Transverse colon (tissue), 4 donors: ENCODE data around the gene CCDC82. TPM values are rescaled to one million over a fixed set of nuclear protein-coding genes. Genes with fewer than 3 reads are reported as not detected.

Experiments used
- DNase-seq: peaks from one replicate; pipeline ENCODE4 v3.0.0-alpha.2; 2019
- H3K27ac ChIP-seq, 4 donors: fragments of 200-600 bp; sonication (generic); 2 replicates each; pipeline ENCODE4 v1.5.1; 2016 to 2018; ENCODE audit warnings: inconsistent platforms in 4 of 4
- H3K27me3 ChIP-seq: fragments of 200-600 bp; sonication (generic); 2 replicates; pipeline ENCODE4 v1.5.1; 2017; ENCODE audit warnings: inconsistent platforms
- H3K36me3 ChIP-seq, 4 donors: fragments of 200-600 bp; sonication (generic); 2 replicates each; pipeline ENCODE4 v1.5.1; 2017 to 2019; ENCODE audit warnings: inconsistent platforms in 4 of 4
- H3K4me1 ChIP-seq, 4 donors: fragments of 200-600 bp; sonication (generic); 2 replicates each; pipeline ENCODE4 v1.5.1; 2017 to 2020; ENCODE audit warnings: inconsistent platforms in 4 of 4
- H3K4me3 ChIP-seq, 4 donors: fragments of 200-600 bp; sonication (generic); 1 replicate in 1 of 4; 2 replicates in 3 of 4; pipeline versions ENCODE4 v1.5.1 to v1.6.1; 2017 to 2019; ENCODE audit warnings: inconsistent platforms in 4 of 4
- H3K9me3 ChIP-seq, 2 donors: fragments of 200-600 bp; sonication (generic); 2 replicates each; pipeline ENCODE4 v1.5.1; 2017 to 2019; ENCODE audit warnings: inconsistent platforms in 2 of 2
- EP300 ChIP-seq: sonication (generic); formaldehyde crosslinking; IDR thresholded peaks from one replicate; pipeline ENCODE4 v1.6.1; 2017; ENCODE audit warnings: antibody characterized with exemption, low read depth
- POLR2A ChIP-seq: fragments of 450-650 bp; IDR thresholded peaks from one replicate; pipeline ENCODE4 v1.6.1; 2016; ENCODE audit warnings: antibody characterized with exemption, mild to moderate bottlenecking, moderate library complexity
- POLR2AphosphoS5 ChIP-seq, 3 donors: sonication (generic); formaldehyde crosslinking; IDR thresholded peaks; one replicate each; pipeline ENCODE4 v1.6.1; 2016; ENCODE audit warnings: antibody characterized with exemption in 3 of 3
- WGBS, 2 donors: methylation state at CpG; one replicate each; pipeline ENCODE4 v1.1.5; 2018; ENCODE audit warnings: low coverage in 1 of 2; 5-methylcytosine and 5-hydroxymethylcytosine counted together
- in situ Hi-C, 4 donors: fragments of 200-750 bp; cut with MboI; loops; one replicate each; pipeline versions ENCODE4 v1.15.0 to v1.15.1; 2017; ENCODE audit warnings: low sequenced_read_pairs in 3 of 4, low pct_ligation_motif_present in 1 of 4, low pct_unique_long_range_greater_than_20kb in 1 of 4
- intact Hi-C: fragments of 100-400 bp; cut with DNase I; formaldehyde crosslinking; loops from one replicate; pipeline ENCODE4 v1.15.1; 2023; ENCODE audit warnings: low total_unique reads
- total RNA-seq, 4 donors: library from RNA; depleted of rRNA; stranded (reverse); fragments of >200 nt; gene quantifications; one replicate each; pipeline ENCODE4 v1.1.0, GENCODE V29; 2016
- TF ChIP-seq, protein P1 (sequence below), 5 experiments: fragments of 200-600 bp in 3 of 5; fragments of 450-650 bp in 2 of 5; sonication (generic) in 3 of 5; IDR thresholded peaks; 1 replicate in 2 of 5; 2 replicates in 3 of 5; pipeline ENCODE4 v1.5.1; 2016 to 2017; ENCODE audit warnings: antibody characterized with exemption in 5 of 5, inconsistent platforms in 3 of 5, mild to moderate bottlenecking in 2 of 5, moderate library complexity in 1 of 5

Gene CCDC82
- total RNA-seq, 4 donors from 2014 or later = 9.6 to 41.1 (median 23.8) TPM

DNA sequence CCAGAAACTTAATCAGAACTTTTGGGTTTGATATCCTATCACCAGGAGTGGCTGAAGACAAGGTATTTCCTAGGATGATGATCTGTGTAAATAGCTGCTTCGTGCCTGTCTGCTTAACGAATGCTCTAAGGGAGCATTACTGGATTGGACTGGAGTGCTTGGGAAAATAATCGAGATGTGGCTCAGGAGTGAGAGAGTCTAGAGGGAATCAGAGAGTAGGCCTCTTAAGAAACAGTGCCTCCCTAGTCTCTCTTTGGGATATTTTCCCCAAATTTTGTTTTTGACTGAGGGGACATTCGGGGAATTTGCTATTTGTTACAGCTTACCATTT is 49.2 kb downstream of the CCDC82 start:
- Histone ChIP-seq H3K27me3 (no peaks in the 10 kb centered on the region), H3K4me3 (peak overlapping the region in 2 of 4 donors; percentile 53 to 90), H3K9me3 (no peaks in the 10 kb centered on the region), H3K4me1 (peaks cover 28 to 65% (median 50%) of the 10 kb centered on the region in 4 donors), H3K27ac (peak overlapping the region; percentile 82 to 89 (median 86)), H3K36me3 (no peaks in the 10 kb centered on the region)
- no peak for DNase-seq
- intact Hi-C loops = loop anchor here (5.0 kb wide), 1 partner anchor 288 kb away; no protein-coding TSS in a partner anchor
- in situ Hi-C loops = loop anchor here (5.0 to 25.0 kb wide), 4 partner anchors 103 to 286 kb away; no protein-coding TSS in a partner anchor
- WGBS, 2 donors = 55 to 90% methylated on average over 2 to 4 of the region's 4 CpGs
- TF ChIP-seq, protein P1, sequence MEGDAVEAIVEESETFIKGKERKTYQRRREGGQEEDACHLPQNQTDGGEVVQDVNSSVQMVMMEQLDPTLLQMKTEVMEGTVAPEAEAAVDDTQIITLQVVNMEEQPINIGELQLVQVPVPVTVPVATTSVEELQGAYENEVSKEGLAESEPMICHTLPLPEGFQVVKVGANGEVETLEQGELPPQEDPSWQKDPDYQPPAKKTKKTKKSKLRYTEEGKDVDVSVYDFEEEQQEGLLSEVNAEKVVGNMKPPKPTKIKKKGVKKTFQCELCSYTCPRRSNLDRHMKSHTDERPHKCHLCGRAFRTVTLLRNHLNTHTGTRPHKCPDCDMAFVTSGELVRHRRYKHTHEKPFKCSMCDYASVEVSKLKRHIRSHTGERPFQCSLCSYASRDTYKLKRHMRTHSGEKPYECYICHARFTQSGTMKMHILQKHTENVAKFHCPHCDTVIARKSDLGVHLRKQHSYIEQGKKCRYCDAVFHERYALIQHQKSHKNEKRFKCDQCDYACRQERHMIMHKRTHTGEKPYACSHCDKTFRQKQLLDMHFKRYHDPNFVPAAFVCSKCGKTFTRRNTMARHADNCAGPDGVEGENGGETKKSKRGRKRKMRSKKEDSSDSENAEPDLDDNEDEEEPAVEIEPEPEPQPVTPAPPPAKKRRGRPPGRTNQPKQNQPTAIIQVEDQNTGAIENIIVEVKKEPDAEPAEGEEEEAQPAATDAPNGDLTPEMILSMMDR (IDR thresholded peaks at IDR 0.05) = no peak
- TF ChIP-seq POLR2AphosphoS5 (IDR thresholded peaks at IDR 0.05) = no peak
- no peak for TF ChIP-seq EP300
- TF ChIP-seq POLR2A = no peak

DNA sequence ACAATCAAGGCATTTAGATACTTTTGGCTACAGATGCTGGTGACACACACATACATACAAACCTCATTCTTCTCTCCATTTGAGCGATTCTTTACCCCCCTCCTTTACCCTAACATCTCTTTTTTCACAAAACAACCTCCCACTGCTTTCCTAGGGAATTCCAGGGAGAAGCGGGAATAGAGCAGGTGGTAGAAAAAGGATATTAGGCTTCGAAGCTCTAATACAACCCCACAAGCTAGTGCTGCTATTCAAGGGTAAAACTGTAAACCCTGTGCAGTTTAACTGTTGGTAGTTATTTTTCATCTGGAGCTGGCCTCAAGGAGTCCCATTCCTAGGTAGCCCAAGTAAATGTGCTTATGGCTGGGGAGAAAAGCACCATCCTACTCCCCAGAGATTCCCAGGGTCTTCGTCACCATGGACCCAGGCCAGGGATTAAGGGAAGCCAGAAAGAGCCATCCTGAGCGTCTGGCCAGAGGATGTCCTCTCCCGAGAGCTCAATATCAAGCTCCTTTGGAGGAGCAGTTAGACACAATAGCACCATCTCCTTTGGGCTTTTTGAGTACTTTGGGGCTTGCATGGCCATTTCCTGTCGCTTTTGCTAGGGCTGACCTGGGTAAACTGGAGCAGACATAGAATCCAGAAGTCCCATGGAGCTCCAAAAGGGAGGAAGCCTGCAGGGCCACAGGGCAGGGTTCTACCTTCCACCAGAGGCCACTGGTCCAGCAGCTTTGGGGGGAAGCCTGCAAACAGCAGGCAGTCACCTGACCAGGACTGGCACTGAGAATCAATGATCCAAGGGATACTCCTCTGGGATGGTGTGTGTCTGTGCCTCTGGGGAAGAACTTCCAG is 49.8 kb downstream of the CCDC82 start:
- intact Hi-C loops (loop anchor here (5.0 to 10.0 kb wide), 2 partner anchors 95 to 288 kb away; no protein-coding TSS in a partner anchor), in situ Hi-C loops (loop anchor here (5.0 to 25.0 kb wide), 4 partner anchors 103 to 285 kb away; no protein-coding TSS in a partner anchor)
- Histone ChIP-seq H3K9me3 (no peaks in the 10 kb centered on the region), H3K4me3 (peak overlapping the region in 3 of 4 donors; percentile 6 to 90 (median 21)), H3K27me3 (no peaks in the 10 kb centered on the region), H3K4me1 (peaks cover 28 to 71% (median 50%) of the 10 kb centered on the region in 4 donors), H3K27ac (peak overlapping the region; percentile 82 to 89 (median 86)), H3K36me3 (no peaks in the 10 kb centered on the region)
- TF ChIP-seq POLR2AphosphoS5 (IDR thresholded peaks at IDR 0.05) = peak in 1 of 3 donors; percentile 8
- no peak for TF ChIP-seq EP300
- no peak for DNase-seq
- WGBS, 2 donors = 60 to 69% methylated on average over 3 to 7 of the region's 7 CpGs

DNA sequence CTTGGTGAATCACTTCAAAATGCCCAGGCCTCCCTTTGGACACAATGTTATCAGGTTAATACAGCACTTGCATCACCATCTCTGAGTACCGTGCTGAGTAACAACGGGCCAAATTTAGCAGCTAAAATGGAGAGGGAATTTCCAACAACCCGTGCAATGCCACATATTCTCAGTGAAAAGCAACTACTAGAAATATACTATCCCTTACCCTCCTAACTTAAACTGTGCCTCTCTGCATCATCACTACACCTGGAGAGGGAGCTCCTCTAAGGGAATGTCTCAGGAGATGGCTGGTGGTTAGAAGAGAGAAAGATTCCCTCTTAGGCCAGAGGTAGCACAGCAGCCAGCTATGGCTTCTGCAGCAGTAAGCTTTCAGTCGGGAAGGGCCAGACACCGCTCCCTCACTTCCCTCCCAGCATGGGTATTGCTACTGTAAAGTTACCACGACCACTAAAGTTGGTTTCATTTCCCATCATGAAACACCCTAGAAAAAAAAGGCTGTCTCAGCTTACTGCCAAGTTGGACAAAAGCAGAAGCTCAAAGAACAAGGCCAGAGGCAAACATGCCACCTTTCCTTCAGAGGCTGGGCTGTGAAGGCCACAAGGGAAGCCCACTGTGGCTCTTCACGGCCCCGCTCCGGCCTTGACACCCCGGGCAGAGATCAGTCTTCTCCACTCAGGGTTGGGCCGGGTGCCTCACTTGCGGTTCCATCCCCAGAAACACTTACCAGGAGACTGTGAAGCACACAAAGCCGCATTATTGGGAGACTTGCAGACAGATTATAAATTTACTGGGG is 50.6 kb downstream of the CCDC82 start:
- intact Hi-C loops = loop anchor here (10.0 kb wide), 1 partner anchor 94 kb away; no protein-coding TSS in a partner anchor
- in situ Hi-C loops = loop anchor here in 3 of 4 donors (25.0 kb wide), 2 partner anchors 102 to 277 kb away; no protein-coding TSS in a partner anchor
- H3K4me3 ChIP-seq = peak overlapping the region; percentile 6 to 90 (median 16)
- H3K27ac ChIP-seq = peak overlapping the region; percentile 82 to 89 (median 86)
- no peaks in the 10 kb centered on the region for H3K36me3 ChIP-seq
- no peaks in the 10 kb centered on the region for H3K9me3 ChIP-seq
- H3K27me3 ChIP-seq = no peaks in the 10 kb centered on the region
- H3K4me1 ChIP-seq = peaks cover 28 to 74% (median 50%) of the 10 kb centered on the region in 4 donors
- peak; percentile 56 for DNase-seq
- 8 to 14% methylated on average over 4 to 13 of the region's 13 CpGs for WGBS, 2 donors
- TF ChIP-seq POLR2A = no peak
- peak in 2 of 3 donors; percentile 14 to 18 for TF ChIP-seq POLR2AphosphoS5 (IDR thresholded peaks at IDR 0.05)

DNA sequence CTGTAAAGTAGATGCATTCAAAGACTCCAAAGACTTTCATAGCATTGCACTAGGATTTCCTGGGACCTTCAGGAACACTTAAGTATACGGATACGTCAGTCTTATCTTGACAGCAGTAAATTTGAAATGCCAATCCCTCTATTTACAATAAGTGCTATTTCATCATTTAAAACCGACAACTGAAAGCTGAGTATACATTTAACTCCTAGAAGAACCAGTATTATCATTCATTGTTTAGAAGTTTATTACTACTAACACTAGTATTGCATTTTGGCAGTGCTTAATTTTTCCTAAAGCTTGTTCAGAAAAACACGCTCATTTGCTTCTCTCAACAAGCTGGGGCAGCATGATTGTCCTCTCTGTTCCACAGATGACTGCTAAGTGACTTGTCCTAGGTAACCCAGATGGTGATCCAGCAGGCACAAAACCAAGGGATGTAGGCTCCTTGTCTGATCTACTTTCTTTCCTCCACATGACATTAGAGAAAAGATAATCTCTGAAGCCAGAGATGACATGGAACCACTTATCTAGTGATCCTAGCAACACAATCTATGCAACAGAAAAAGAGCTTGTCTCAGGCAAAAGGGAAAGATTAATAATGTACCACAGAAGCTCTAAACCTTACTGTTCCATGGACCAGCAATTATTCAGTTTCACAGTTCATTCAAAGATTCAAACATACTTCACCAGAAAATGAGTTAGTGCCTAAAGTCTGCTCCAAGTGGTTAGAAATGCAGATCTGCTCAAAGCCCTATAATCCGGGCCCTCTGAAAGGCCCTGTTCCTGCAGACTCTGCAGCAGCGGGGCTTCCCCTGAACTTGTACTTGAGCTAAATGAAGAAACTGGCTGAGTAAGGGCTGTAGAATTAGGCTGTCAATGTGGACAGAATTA is 51.9 kb downstream of the CCDC82 start:
- Histone ChIP-seq H3K27ac (peak overlapping the region; percentile 82 to 89 (median 86)), H3K4me3 (peak overlapping the region in 1 of 4 donors; percentile 90), H3K36me3 (no peaks in the 10 kb centered on the region), H3K27me3 (no peaks in the 10 kb centered on the region), H3K4me1 (peaks cover 22 to 84% (median 57%) of the 10 kb centered on the region in 4 donors), H3K9me3 (no peaks in the 10 kb centered on the region)
- intact Hi-C loops = loop anchor here (10.0 kb wide), 1 partner anchor 93 kb away; no protein-coding TSS in a partner anchor
- TF ChIP-seq, protein P1 (IDR thresholded peaks at IDR 0.05) = no peak
- TF ChIP-seq POLR2A (no peak), POLR2AphosphoS5 (IDR thresholded peaks at IDR 0.05) (no peak), EP300 (no peak)
- in situ Hi-C loops = loop anchor here in 3 of 4 donors (25.0 kb wide), 2 partner anchors 100 to 275 kb away; no protein-coding TSS in a partner anchor
- 42 to 59% methylated on average over 4 to 6 of the region's 6 CpGs for WGBS, 2 donors
- DNase-seq = no peak
